PC-3 (cell line): ENCODE results near the gene MID2. TPM values are rescaled to one million over a fixed set of nuclear protein-coding genes. Genes with fewer than 3 reads are reported as not detected.
A peak's percentile ranks its signal among the peaks of the same experiment; 100 is the strongest.
"Not testable (repeated sequence)": the region's sequence is repeated elsewhere in the genome, so short reads cannot be mapped to it uniquely, and the experiment has no call there.

ENCODE experiments used
- ATAC-seq: fragments of 200-7000 bp; cut with Tn5 transposase; 2 replicates; pipeline ENCODE4 v1.9.1; 2020; ENCODE audit warnings: mild to moderate bottlenecking, moderate library complexity
- BruUV-seq: library from RNA; stranded (reverse); fragments of 400-500 nt; replicated peaks from 2 replicates; lab custom pipeline; 2021; lab: Mats Ljungman, UMichigan
- CTCF ChIA-PET: fragments of 300-600 bp; sonication (Branson Sonifier 250); formaldehyde crosslinking; loops from one replicate; lab custom pipeline; 2022; ENCODE audit warnings: antibody characterized with exemption; lab: Charles Lee
- POLR2A ChIA-PET: fragments of 300-600 bp; sonication (Branson Sonifier 250); formaldehyde crosslinking; loops from one replicate; lab custom pipeline; 2022; ENCODE audit warnings: antibody characterized with exemption; ENCODE audit not compliant: unreplicated experiment; lab: Charles Lee
- DNase-seq: peaks from one replicate; pipeline ENCODE4 v3.0.0-alpha.2; 2015
- H2AFZ ChIP-seq: fragments of 300-600 bp; sonication (generic); 2 replicates; pipeline ENCODE4 v1.6.0; 2016; ENCODE audit warnings: antibody characterized with exemption, low read length
- H3F3A ChIP-seq: fragments of 300-600 bp; sonication (generic); one replicate; pipeline ENCODE4 v1.6.0; 2017; ENCODE audit warnings: antibody characterized with exemption, low read length, control low read depth, mild to moderate bottlenecking; ENCODE audit not compliant: unreplicated experiment
- H3K27ac ChIP-seq: fragments of 300-600 bp; sonication (generic); 2 replicates; pipeline ENCODE4 v1.5.1; 2016; ENCODE audit warnings: mild to moderate bottlenecking, low read length
- H3K27me3 ChIP-seq: fragments of 300-600 bp; sonication (generic); 2 replicates; pipeline ENCODE4 v1.6.1; 2016; ENCODE audit warnings: low read length, mixed read lengths
- H3K36me3 ChIP-seq: fragments of 300-600 bp; sonication (generic); 2 replicates; pipeline ENCODE4 v1.6.1; 2016; ENCODE audit warnings: low read depth, mixed run types, low read length, mixed read lengths
- H3K4me1 ChIP-seq: fragments of 300-600 bp; sonication (generic); 2 replicates; pipeline ENCODE4 v1.5.1; 2016; ENCODE audit warnings: low read length; ENCODE audit not compliant: insufficient read depth
- H3K4me2 ChIP-seq: fragments of 300-600 bp; sonication (generic); 2 replicates; pipeline ENCODE4 v1.6.0; 2016; ENCODE audit warnings: low read length
- H3K4me3 ChIP-seq: fragments of 300-600 bp; sonication (generic); 2 replicates; pipeline ENCODE4 v1.5.1; 2016; ENCODE audit warnings: mild to moderate bottlenecking, low read length, mixed read lengths
- H3K79me2 ChIP-seq: fragments of 300-600 bp; sonication (generic); 2 replicates; pipeline ENCODE4 v1.6.1; 2017; ENCODE audit warnings: low read length, mixed read lengths
- H3K9ac ChIP-seq: fragments of 300-600 bp; sonication (generic); 2 replicates; pipeline ENCODE4 v1.6.0; 2016; ENCODE audit warnings: mild to moderate bottlenecking, low read length
- H3K9me2 ChIP-seq: fragments of 300-600 bp; sonication (generic); replicated peaks from 2 replicates; pipeline ENCODE4 v1.6.1; 2016; ENCODE audit warnings: mixed run types, low read length, mixed read lengths
- H3K9me3 ChIP-seq: fragments of 300-600 bp; sonication (generic); 2 replicates; pipeline ENCODE4 v1.6.1; 2016; ENCODE audit warnings: low read length, mixed read lengths
- H4K20me1 ChIP-seq: fragments of 300-600 bp; sonication (generic); 2 replicates; pipeline ENCODE4 v1.6.1; 2016; ENCODE audit warnings: low read length, mixed read lengths
- CTCF ChIP-seq: fragments of 300-600 bp; sonication (generic); conservative IDR thresholded peaks from 2 replicates; pipeline ENCODE4 v1.5.1; 2017; ENCODE audit warnings: antibody characterized with exemption, low read depth, mild to moderate bottlenecking, low read length
- EZH2 ChIP-seq: fragments of 300-600 bp; sonication (generic); IDR thresholded peaks from one replicate; pipeline ENCODE4 v1.6.1; 2017; ENCODE audit warnings: antibody characterized with exemption, mild to moderate bottlenecking, low read length; ENCODE audit not compliant: unreplicated experiment
- EZH2phosphoT487 ChIP-seq: fragments of 300-600 bp; sonication (generic); IDR thresholded peaks from 2 replicates; pipeline ENCODE4 v1.6.1; 2018; ENCODE audit warnings: mild to moderate bottlenecking, antibody characterized with exemption, low read length, borderline replicate concordance
- intact Hi-C: fragments of 100-400 bp; cut with micrococcal nuclease; formaldehyde crosslinking; loops from 2 replicates; pipeline ENCODE4 v1.9.0; 2023
- total RNA-seq: library from RNA; depleted of rRNA; stranded (reverse); fragments of >200 nt; gene quantifications from 2 replicates; pipeline ENCODE4 v1.2.3, GENCODE V29; 2014

The MID2 gene
- total RNA-seq, 1 experiment from 2014 or later, result 19.2 TPM

GRCh38 chrX:107849747-107850421 is 24.2 kb downstream of the MID2 start:
- ATAC-seq (0 out of 2 replicates have a peak, but pooled peaks have one; percentile 31), DNase-seq (peak; percentile 25)
- no peaks in the 10 kb centered on the region for H3K79me2 ChIP-seq
- H3K9me3 ChIP-seq, result no peaks in the 10 kb centered on the region
- H3K27ac ChIP-seq, result no peak overlapping the region
- intact Hi-C loops, result no loop called here
- POLR2A ChIA-PET, result no interaction called here
- no peak overlapping the region for H2AFZ ChIP-seq
- H3K9me2 ChIP-seq, result no peaks in the 10 kb centered on the region
- no peak overlapping the region for H3K4me3 ChIP-seq
- no peak overlapping the region for H3K9ac ChIP-seq
- CTCF ChIA-PET, result no interaction called here
- H3K4me2 ChIP-seq, result no peak overlapping the region
- no peak for TF ChIP-seq EZH2phosphoT487
- TF ChIP-seq CTCF, result peak; percentile 33
- BruUV-seq, result no TSS peak
- no peaks in the 10 kb centered on the region for H3K36me3 ChIP-seq
- no peaks in the 10 kb centered on the region for H3K27me3 ChIP-seq
- no peaks in the 10 kb centered on the region for H3F3A ChIP-seq
- peaks cover 9% of the 10 kb centered on the region for H3K4me1 ChIP-seq
- no peaks in the 10 kb centered on the region for H4K20me1 ChIP-seq

- peaks cover 9% of the 10 kb centered on the region for H3K4me1 ChIP-seq
- no peaks in the 10 kb centered on the region for H3K36me3 ChIP-seq
- no peak overlapping the region for H3K4me3 ChIP-seq
- intact Hi-C loops, result no loop called here
- DNase-seq (no peak), ATAC-seq (no peak)
- no peaks in the 10 kb centered on the region for H3F3A ChIP-seq
- POLR2A ChIA-PET, result no interaction called here
- no peak overlapping the region for H3K4me2 ChIP-seq
- H2AFZ ChIP-seq, result no peak overlapping the region
- H4K20me1 ChIP-seq, result no peaks in the 10 kb centered on the region
- TF ChIP-seq EZH2, result no peak
- TF ChIP-seq CTCF, result no peak
- no peak for TF ChIP-seq EZH2phosphoT487
- H3K9ac ChIP-seq, result no peak overlapping the region
- H3K79me2 ChIP-seq, result no peaks in the 10 kb centered on the region
- H3K9me2 ChIP-seq, result no peaks in the 10 kb centered on the region
- no TSS peak for BruUV-seq
- no peaks in the 10 kb centered on the region for H3K27me3 ChIP-seq
- CTCF ChIA-PET, result no interaction called here
- no peak overlapping the region for H3K27ac ChIP-seq
- H3K9me3 ChIP-seq, result no peaks in the 10 kb centered on the region
Measured at GRCh38 chrX:107850422-107850765, 24.7 kb downstream of the MID2 start.

GRCh38 chrX:107851215-107851614 is 25.5 kb downstream of the MID2 start:
- Histone ChIP-seq H3K36me3 (no peaks in the 10 kb centered on the region), H3K4me2 (no peak overlapping the region), H2AFZ (no peak overlapping the region), H3K9me2 (no peaks in the 10 kb centered on the region), H3K4me1 (peaks cover 9% of the 10 kb centered on the region), H3K27ac (no peak overlapping the region), H3K79me2 (no peaks in the 10 kb centered on the region), H3K9me3 (no peaks in the 10 kb centered on the region), H3K27me3 (no peaks in the 10 kb centered on the region), H3K9ac (no peak overlapping the region), H3K4me3 (no peak overlapping the region), H3F3A (no peaks in the 10 kb centered on the region), H4K20me1 (no peaks in the 10 kb centered on the region)
- no TSS peak for BruUV-seq
- TF ChIP-seq EZH2 (no peak), CTCF (no peak), EZH2phosphoT487 (no peak)
- ATAC-seq (no peak), DNase-seq (no peak)
- ChIA-PET POLR2A (no interaction called here), CTCF (no interaction called here)
- intact Hi-C loops, result no loop called here

- intact Hi-C loops, H3K9me3 ChIP-seq, H3K9me2 ChIP-seq, H2AFZ ChIP-seq, H3K27me3 ChIP-seq, CTCF ChIA-PET, H3K79me2 ChIP-seq, H3K36me3 ChIP-seq, DNase-seq, POLR2A ChIA-PET, H4K20me1 ChIP-seq, H3K4me1 ChIP-seq, H3F3A ChIP-seq, H3K4me3 ChIP-seq, H3K9ac ChIP-seq, BruUV-seq, H3K4me2 ChIP-seq, H3K27ac ChIP-seq, ATAC-seq: not testable (repeated sequence)
Measured at GRCh38 chrX:107851665-107852064, 26.0 kb downstream of the MID2 start.
